ENCODE data around the gene CALU.
A peak's percentile ranks its signal among the peaks of the same experiment; 100 is the strongest.

CALU gene

GRCh38 chr7:128755075-128755818, 16.1 kb downstream of the CALU start:
- no peak for DNase-seq

DNA sequence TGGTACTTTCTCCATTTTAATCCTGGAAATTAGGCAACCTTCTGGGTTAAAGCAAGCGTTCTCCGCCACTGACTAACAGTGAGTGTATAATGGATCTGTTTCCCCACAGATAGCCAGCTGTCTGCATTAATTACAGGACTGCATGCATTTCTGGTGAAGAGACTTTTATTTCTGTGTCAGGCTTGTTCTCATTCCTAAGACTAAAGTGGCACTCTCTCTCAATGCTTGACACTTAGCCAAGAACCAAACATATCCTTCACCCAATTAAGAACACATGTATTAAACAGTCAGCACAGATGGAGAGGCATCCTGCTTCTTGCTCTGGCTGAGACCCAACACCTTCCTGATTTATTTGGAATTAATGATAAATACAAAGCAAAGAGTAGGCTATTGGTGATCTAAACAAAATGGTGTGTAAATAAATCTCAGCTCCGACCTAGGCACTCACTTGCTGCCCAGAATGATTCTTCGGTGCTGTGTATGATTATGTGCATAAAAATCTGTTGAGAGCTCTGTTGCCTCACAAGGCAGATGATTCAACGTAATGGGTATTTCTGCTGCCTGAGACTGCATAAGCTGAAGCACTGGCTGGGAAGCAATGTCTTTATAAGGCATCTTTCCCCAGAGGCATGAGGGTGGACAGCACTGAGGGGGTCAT, 16.8 kb downstream of the CALU start:
- no peak for DNase-seq

DNA sequence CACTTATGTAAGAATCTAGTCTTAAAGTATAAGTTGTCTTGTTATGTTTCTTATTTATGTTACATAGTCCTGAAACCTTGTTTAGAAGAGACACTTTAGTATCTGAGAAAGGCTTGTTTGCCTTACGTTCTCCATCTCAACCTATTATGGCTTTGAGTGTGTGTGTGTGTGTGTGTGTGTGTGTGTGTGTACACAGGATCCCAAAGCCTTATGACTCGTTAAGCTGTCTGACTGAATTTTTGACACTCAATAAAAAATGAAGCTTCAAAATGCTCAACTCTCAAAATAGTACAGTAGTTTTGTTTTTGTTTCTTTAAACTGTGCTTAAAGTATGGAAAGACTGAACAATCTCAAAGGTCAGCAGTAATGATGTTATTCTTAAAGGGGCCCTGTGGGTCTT, 18.0 kb downstream of the CALU start:
- DNase-seq = no peak

DNA sequence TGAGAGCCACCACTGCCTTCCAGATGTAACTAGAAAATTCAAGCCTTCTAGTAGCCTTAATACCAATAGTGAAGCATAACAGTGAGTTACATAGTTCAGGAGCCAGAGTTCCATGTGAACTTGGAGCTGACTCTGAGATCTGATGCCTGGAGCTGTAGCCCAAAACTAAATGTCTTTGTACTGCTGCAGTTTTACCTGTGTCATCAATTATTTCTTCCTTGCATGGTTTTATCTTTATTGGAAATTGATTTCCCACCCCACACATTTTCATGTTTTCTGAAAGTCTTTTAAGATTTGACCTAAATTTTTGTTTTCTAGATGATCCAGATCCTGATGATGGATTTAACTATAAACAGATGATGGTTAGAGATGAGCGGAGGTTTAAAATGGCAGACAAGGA, 19.4 kb downstream of the CALU start:
- DNase-seq = no peak

- DNase-seq = no peak
These were observed 20.1 kb downstream of the CALU start for GRCh38 chr7:128759242-128759641.

DNA sequence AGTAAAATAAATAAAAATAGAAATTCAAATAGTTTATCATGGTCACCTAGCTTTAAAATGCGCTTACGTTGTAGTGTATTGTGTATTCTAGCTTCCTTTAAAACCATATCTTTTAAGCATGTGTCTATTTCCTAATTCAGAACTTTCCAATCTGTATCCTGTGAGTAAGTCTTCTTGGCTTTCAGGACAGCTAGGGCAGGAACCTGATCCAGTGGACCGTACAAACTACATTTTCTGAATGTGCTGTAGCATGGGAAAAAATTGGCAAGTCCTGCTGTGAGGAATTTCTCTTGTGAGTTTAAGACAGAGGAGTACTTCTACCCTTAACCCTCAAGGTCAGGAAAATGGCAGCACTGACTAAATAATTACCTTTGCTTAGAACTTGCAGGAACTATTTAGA, 24.4 kb downstream of the CALU start:
- DNase-seq = no peak

DNA sequence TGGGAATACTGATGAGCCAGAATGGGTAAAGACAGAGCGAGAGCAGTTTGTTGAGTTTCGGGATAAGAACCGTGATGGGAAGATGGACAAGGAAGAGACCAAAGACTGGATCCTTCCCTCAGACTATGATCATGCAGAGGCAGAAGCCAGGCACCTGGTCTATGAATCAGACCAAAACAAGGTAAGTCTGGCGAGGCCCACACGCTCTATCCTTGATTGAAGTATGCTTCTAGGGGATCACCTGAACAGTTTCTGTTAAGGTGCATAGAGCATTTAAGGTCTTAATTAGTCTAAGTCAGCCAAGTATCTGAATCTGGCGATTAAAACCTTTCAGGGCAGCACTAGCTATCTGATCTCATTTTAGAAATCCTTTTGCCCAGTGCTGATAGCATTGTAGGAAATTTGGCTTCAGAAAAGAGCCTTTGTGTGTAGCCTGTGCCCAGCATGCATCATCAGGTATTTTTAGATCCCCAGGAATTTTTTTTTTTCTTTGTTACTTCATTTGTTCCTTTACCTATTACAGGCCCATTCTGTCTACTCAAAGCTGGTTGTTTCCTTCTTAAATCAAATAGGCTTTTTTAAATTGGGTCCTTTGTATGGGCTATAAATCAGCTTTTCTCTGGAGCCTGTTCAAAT, 28.4 kb downstream of the CALU start:
- DNase-seq = no peak

DNA sequence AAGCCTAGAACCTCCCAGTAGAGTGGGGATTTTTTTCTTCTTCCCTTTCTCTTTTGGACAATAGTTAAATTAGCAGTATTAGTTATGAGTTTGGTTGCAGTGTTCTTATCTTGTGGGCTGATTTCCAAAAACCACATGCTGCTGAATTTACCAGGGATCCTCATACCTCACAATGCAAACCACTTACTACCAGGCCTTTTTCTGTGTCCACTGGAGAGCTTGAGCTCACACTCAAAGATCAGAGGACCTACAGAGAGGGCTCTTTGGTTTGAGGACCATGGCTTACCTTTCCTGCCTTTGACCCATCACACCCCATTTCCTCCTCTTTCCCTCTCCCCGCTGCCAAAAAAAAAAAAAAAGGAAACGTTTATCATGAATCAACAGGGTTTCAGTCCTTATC, 31.1 kb downstream of the CALU start:
- DNase-seq = no peak

- DNase-seq = no peak
These were observed 34.4 kb downstream of the CALU start for GRCh38 chr7:128773604-128774003.

GRCh38 chr7:128774029-128774689, 35.0 kb downstream of the CALU start:
- no peak for DNase-seq

DNA sequence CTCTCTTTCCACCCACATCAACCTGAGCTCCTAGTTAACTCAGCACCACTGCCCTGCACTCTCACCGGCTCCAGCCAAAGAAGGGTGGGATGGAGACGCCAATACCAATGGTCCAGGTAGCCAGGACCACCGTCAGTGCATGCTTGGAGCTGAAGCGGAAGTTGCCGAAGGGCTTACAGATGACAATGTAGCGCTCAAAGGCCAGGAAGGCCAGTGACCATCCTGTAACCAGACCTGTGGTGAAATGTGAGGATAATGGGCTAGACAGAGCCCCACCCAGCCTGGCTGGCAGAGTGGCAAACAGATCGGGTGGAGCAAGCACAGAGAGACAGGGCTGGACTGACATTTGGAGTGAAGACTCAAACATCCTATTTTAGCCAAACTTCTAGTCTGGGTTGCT, 35.8 kb downstream of the CALU start:
- DNase-seq = no peak

GRCh38 chr7:128775744-128776474, 36.8 kb downstream of the CALU start, which contains the start of gene OPN1SW:
Gene OPN1SW (minus strand): TSS chr7:128775794. CDS start chr7:128775781, 13 bp downstream.
- no peak for DNase-seq

- DNase-seq = no peak
These were observed 38.3 kb downstream of the CALU start for GRCh38 chr7:128777156-128778123.

DNA sequence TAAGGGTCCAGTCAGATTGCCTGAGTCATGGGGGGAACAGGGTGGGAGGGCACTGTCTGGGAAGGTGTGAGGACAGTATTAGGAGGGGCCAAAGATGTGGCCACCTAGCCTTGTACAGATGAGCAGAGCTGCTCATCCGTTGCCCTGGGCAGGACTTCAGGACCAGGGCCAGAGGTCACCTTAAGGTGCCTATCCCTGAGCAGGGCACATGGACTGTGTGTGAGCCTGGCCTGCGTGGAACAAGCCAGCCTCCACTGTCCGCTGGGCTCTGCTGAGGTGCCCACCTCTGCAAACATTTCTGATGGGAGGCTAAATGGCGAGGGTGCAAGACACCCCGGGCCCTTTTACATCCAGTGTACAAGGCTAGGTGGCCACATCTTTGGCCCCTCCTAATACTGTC, 39.8 kb downstream of the CALU start:
- no peak for DNase-seq

- no peak for DNase-seq
These were observed 42.0 kb downstream of the CALU start for GRCh38 chr7:128781126-128781525.

DNA sequence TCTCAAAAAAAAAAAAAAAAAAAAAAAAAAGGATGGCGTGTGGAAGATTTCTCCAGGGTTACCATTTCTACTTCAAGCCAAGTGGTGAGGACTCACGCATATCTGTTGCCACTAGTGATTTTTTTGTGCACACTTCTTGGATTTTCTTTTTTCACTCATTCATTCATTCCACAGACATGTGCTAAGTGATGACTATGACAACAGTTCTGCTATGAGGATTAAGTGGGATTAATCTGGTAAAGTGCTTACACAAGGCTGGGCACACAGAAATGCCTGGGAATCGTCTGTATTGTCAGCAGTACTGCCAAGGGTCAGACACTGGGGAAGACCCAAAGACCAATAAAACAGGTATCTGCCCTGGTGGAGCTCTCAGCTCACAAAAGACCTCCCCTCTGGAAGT, 42.7 kb downstream of the CALU start:
- no peak for DNase-seq

GRCh38 chr7:128783143-128783861, 44.1 kb downstream of the CALU start:
- peak; percentile 41 for DNase-seq

DNA sequence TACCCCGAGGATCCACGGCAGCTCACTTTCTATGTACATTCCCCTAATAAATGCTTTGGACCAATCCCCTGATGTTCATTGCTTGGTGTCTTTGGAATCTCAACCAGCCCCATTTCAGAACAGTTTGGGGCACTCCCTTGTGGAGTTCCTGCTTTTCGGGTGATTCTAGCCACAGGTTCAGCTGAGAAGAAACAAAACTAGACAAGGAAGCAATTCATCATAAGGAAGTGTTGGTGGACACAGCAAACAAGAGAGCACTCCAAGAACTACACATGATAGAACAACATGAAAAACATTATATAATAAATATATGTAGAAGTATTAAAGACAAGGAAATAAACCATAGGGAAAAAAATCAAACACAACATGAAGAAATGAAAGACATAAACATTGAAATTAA, 46.6 kb downstream of the CALU start:
- no peak for DNase-seq

DNA sequence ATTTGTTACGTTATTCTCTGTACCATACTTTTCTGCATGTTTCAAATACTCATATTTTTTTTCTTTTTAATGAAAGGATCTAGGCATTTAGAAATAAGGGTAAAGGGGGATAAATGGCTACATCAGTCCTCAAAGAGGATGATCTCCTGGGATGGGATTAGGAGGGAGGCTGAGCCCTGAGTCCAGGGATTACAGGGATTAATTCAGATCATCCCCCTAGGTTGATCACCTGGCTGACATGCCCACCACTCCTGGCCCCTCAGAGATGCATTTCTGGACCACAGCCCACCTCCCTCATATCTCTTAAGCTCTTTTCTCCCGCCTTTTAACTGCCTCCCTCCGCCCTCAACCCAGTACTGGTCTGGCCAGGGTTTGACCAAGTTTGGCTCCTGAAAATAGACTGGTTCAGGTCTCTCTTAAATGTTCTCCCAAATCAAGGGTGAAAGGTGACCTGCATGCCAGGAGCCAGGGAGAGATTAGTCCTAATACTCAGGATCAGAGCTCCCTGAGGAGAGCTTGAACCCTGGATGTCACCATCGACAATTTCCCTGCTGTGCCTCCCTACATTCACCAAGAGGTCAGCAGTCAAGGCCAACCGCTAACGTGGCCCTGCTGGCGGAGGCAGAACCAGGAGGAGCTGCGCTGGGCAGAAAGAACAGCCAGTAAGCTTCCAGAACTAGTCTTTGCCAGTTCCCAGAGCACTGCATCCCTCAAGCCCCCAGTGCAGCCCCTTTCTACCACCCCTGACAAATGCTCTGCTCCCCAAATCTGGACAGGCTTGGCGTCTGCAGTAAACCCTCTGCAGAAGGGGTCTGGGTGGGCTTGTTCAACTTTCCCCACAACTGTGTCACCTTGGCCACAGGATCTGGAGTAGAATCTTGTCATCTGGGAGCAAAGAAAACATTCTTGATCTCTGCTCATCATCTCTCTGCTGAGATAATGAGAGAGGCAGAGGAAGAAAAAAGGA, 49.6 kb downstream of the CALU start:
- DNase-seq = no peak

All from activated CD4-positive, alpha-beta T cell treated with anti-CD3 and anti-CD28 coated beads, Interleukin-2, Interleukin-6, amounts not matched to agents 100 ng/mL and 50 ng/mL, durations not matched to agents 16 hours and 8 hours (primary cell).